OCI-LY1 (cell line): Measurements from ENCODE around the gene PRPF31.

Source experiments
- H2AFZ ChIP-seq: fragments of 200-600 bp; sonication (generic), shearing (Covaris generic); 2 replicates; pipeline ENCODE4 v1.6.0; 2014; ENCODE audit warnings: antibody characterized with exemption, mild to moderate bottlenecking, low read length
- H3F3A ChIP-seq: fragments of 200-600 bp; sonication (generic), shearing (Covaris generic); 2 replicates; pipeline ENCODE4 v1.6.0; 2014; ENCODE audit warnings: mild to moderate bottlenecking, antibody characterized with exemption, low read length, moderate library complexity; ENCODE audit not compliant: insufficient read depth
- H3K27ac ChIP-seq: fragments of 200-600 bp; sonication (generic); 2 replicates; pipeline ENCODE4 v1.5.1; 2014; ENCODE audit warnings: low read length, mixed run types, mild to moderate bottlenecking, low read depth; ENCODE audit not compliant: poor library complexity, severe bottlenecking
- H3K27me3 ChIP-seq: fragments of 200-600 bp; sonication (generic); 2 replicates; pipeline ENCODE4 v1.6.0; 2014; ENCODE audit warnings: antibody characterized with exemption, mild to moderate bottlenecking, low read length, moderate library complexity; ENCODE audit not compliant: insufficient read depth
- H3K36me3 ChIP-seq: fragments of 200-600 bp; sonication (generic); 2 replicates; pipeline ENCODE4 v1.6.1; 2014; ENCODE audit warnings: mild to moderate bottlenecking, antibody characterized with exemption, low read length, moderate library complexity, mixed read lengths; ENCODE audit not compliant: insufficient read depth
- H3K4me1 ChIP-seq: fragments of 200-600 bp; sonication (generic); 2 replicates; pipeline ENCODE4 v1.5.1; 2014; ENCODE audit warnings: mild to moderate bottlenecking, low read length, moderate library complexity; ENCODE audit not compliant: insufficient read depth, severe bottlenecking
- H3K4me2 ChIP-seq: fragments of 200-600 bp; sonication (generic), shearing (Covaris generic); 2 replicates; pipeline ENCODE4 v1.6.1; 2014; ENCODE audit warnings: low read length
- H3K4me3 ChIP-seq: fragments of 200-600 bp; sonication (generic); 2 replicates; pipeline ENCODE4 v1.5.1; 2014; ENCODE audit warnings: low read length, low read depth, mild to moderate bottlenecking, mixed read lengths; ENCODE audit not compliant: poor library complexity, severe bottlenecking
- H3K79me2 ChIP-seq: fragments of 200-600 bp; shearing (Covaris generic); 2 replicates; pipeline ENCODE4 v1.6.1; 2016; ENCODE audit warnings: mixed run types, low read length, mixed read lengths; ENCODE audit not compliant: insufficient read depth
- H3K9ac ChIP-seq: fragments of 200-600 bp; sonication (generic), shearing (Covaris generic); 2 replicates; pipeline ENCODE4 v1.6.1; 2014; ENCODE audit warnings: mild to moderate bottlenecking, low read length, mixed read lengths
- H3K9me2 ChIP-seq: fragments of 200-600 bp; sonication (generic), shearing (Covaris generic); 2 replicates; pipeline ENCODE4 v1.6.1; 2014; ENCODE audit warnings: low read depth, mild to moderate bottlenecking, low read length, mixed read lengths
- H3K9me3 ChIP-seq: fragments of 200-600 bp; shearing (Covaris generic); 2 replicates; pipeline ENCODE4 v1.6.1; 2014; ENCODE audit warnings: low read length, mixed read lengths
- H4K20me1 ChIP-seq: fragments of 200-600 bp; sonication (generic), shearing (Covaris generic); 2 replicates; pipeline ENCODE4 v1.6.0; 2016; ENCODE audit warnings: mild to moderate bottlenecking, low read length; ENCODE audit not compliant: insufficient read depth
- EZH2 ChIP-seq: fragments of 200-600 bp; sonication (generic), shearing (Covaris generic); IDR thresholded peaks from 2 replicates; pipeline ENCODE4 v1.8.0; 2017; ENCODE audit warnings: borderline replicate concordance, mixed run types, mild to moderate bottlenecking, antibody characterized with exemption, low read length, moderate library complexity, mixed read lengths
- TF ChIP-seq, protein P1 (sequence below): fragments of 200-600 bp; sonication (generic), shearing (Covaris generic); IDR thresholded peaks from 2 replicates; pipeline ENCODE4 v1.5.1; 2017; ENCODE audit warnings: mild to moderate bottlenecking, antibody characterized with exemption, low read length, moderate library complexity, mixed read lengths

The PRPF31 gene

DNA sequence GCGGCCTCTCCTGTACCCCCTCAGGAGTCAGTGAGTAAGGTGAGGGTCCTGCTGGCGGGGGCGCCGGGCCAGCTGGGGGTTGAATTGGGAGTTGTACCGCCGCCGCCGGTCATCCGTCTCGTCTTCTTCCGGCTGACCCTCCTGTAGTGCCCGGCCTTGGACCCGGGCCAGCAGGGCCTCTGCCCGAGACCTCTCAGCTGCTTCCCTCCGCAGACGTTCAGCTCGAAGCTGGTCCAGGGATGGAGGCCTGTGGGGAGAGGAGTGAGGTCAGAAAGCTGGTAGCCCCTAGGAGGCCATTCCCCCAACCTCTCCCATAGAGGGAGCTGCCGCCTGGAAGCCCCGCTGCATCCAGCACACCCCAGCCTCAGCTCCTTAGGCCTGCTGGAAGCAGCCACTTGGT is 40.1 kb downstream of the PRPF31 start:
- no peak for TF ChIP-seq EZH2
- TF ChIP-seq, protein P1, sequence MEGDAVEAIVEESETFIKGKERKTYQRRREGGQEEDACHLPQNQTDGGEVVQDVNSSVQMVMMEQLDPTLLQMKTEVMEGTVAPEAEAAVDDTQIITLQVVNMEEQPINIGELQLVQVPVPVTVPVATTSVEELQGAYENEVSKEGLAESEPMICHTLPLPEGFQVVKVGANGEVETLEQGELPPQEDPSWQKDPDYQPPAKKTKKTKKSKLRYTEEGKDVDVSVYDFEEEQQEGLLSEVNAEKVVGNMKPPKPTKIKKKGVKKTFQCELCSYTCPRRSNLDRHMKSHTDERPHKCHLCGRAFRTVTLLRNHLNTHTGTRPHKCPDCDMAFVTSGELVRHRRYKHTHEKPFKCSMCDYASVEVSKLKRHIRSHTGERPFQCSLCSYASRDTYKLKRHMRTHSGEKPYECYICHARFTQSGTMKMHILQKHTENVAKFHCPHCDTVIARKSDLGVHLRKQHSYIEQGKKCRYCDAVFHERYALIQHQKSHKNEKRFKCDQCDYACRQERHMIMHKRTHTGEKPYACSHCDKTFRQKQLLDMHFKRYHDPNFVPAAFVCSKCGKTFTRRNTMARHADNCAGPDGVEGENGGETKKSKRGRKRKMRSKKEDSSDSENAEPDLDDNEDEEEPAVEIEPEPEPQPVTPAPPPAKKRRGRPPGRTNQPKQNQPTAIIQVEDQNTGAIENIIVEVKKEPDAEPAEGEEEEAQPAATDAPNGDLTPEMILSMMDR = no peak
- H3K9me2 ChIP-seq = no peaks in the 10 kb centered on the region

DNA sequence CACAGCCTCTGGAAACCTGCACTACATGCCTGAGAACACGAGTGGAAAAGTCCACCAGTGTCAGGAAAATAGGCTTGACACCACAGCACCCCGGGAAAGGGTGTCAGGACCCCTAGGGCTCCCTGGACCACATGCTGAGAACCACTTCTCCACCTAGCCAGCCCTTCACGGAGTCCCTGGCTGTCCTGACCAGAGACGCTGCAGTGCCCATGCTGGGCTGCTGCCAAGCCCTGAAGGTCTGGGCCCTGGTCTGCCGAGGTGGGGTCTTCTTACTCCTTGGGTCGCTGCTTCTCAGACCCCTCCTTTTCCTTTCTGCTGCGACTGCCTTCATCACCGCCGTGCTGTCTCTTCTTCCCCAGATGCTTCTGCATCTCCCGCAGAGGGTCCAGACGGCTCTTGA is 40.9 kb downstream of the PRPF31 start:
- Histone ChIP-seq H3K27ac (no peak overlapping the region), H3K4me2 (no peak overlapping the region), H3K79me2 (no peaks in the 10 kb centered on the region), H3K9me3 (no peaks in the 10 kb centered on the region), H3K4me3 (no peak overlapping the region), H3K36me3 (peaks cover 62% of the 10 kb centered on the region), H3K9me2 (no peaks in the 10 kb centered on the region), H3K27me3 (no peaks in the 10 kb centered on the region), H4K20me1 (no peaks in the 10 kb centered on the region), H3K4me1 (peaks cover 22% of the 10 kb centered on the region), H2AFZ (no peak overlapping the region), H3K9ac (no peak overlapping the region), H3F3A (no peaks in the 10 kb centered on the region)
- TF ChIP-seq, protein P1 = no peak
- TF ChIP-seq EZH2 = no peak

More for the DNA sequence above, 40.1 kb downstream of the PRPF31 start:
- Histone ChIP-seq H3K4me3 (no peak overlapping the region), H4K20me1 (no peaks in the 10 kb centered on the region), H3K4me1 (peaks cover 14% of the 10 kb centered on the region), H3K9ac (no peak overlapping the region), H3F3A (no peaks in the 10 kb centered on the region), H3K27ac (no peak overlapping the region), H3K9me3 (no peaks in the 10 kb centered on the region), H3K27me3 (no peaks in the 10 kb centered on the region), H3K79me2 (no peaks in the 10 kb centered on the region), H3K36me3 (peaks cover 68% of the 10 kb centered on the region), H3K4me2 (no peak overlapping the region), H2AFZ (no peak overlapping the region)

DNA sequence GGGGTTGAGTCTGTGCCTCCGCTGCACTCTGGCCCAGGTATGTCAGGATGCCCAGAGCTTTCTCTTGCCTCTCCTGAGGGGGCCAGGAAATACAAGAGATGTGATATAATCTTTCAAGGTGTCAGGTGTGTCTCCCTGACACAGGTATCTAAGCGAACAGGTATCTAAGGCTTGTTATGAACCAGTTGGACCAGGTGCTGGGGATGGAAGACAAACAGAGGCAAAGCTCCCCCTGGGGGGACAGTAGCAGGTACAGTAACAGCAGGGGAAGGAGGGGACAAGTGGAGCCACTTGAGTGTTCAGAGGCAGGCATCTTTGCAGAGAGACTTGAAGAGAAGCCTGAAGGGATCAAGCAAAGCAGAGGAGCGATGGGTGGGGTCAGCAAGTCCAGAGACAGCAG is 41.4 kb downstream of the PRPF31 start:
- H3K9me3 ChIP-seq = no peaks in the 10 kb centered on the region
- H3K27ac ChIP-seq = no peak overlapping the region
- no peaks in the 10 kb centered on the region for H4K20me1 ChIP-seq
- no peaks in the 10 kb centered on the region for H3F3A ChIP-seq
- no peak overlapping the region for H3K9ac ChIP-seq
- no peaks in the 10 kb centered on the region for H3K27me3 ChIP-seq
- H3K9me2 ChIP-seq = no peaks in the 10 kb centered on the region
- H2AFZ ChIP-seq = no peak overlapping the region
- H3K4me1 ChIP-seq = peaks cover 27% of the 10 kb centered on the region
- peaks cover 57% of the 10 kb centered on the region for H3K36me3 ChIP-seq
- no peak overlapping the region for H3K4me3 ChIP-seq
- H3K4me2 ChIP-seq = no peak overlapping the region
- no peaks in the 10 kb centered on the region for H3K79me2 ChIP-seq
- no peak for TF ChIP-seq EZH2
- TF ChIP-seq, protein P1 = no peak
